NCI-H128 (cell line): Measurements from ENCODE around the gene TTC24.
"Not testable (repeated sequence)": the region's sequence is repeated elsewhere in the genome, so short reads cannot be mapped to it uniquely, and the experiment has no call there.

Experiments
- DNase-seq: peaks from one replicate; lab custom pipeline; 2025; ENCODE audit not compliant: unreplicated experiment; lab: John Stamatoyannopoulos, UW

The TTC24 gene

GRCh38 chr1:156602557-156602993, 23.1 kb downstream of the TTC24 start:
- DNase-seq: no peak

GRCh38 chr1:156607344-156607743, 27.8 kb downstream of the TTC24 start:
- not testable (repeated sequence) for DNase-seq

GRCh38 chr1:156608036-156608674, 28.6 kb downstream of the TTC24 start:
- peak; percentile 61 for DNase-seq

- DNase-seq: peak; percentile 10
These were observed 29.5 kb downstream of the TTC24 start for GRCh38 chr1:156608981-156609380.

- not testable (repeated sequence) for DNase-seq
These were observed 30.5 kb downstream of the TTC24 start for GRCh38 chr1:156610072-156610471.

GRCh38 chr1:156612666-156613065, 33.1 kb downstream of the TTC24 start:
- DNase-seq: no peak

- DNase-seq: no peak
These were observed 36.4 kb downstream of the TTC24 start for GRCh38 chr1:156615946-156616345.

GRCh38 chr1:156616463-156616862, 36.9 kb downstream of the TTC24 start:
- DNase-seq: no peak

GRCh38 chr1:156618853-156619581, 39.5 kb downstream of the TTC24 start, which contains the start of gene HAPLN2:
TSS of gene HAPLN2 (plus strand) at chr1:156619415. CDS start at chr1:156623491, 4,076 bp downstream.
- DNase-seq: no peak

GRCh38 chr1:156619582-156619955, 40.0 kb downstream of the TTC24 start:
- no peak for DNase-seq

- DNase-seq: no peak
These were observed 43.2 kb downstream of the TTC24 start for GRCh38 chr1:156622581-156623297.

GRCh38 chr1:156623946-156624813, 44.7 kb downstream of the TTC24 start:
- peak; percentile 34 for DNase-seq

- no peak for DNase-seq
These were observed 45.4 kb downstream of the TTC24 start for GRCh38 chr1:156624814-156625435.

- peak; percentile 63 for DNase-seq
These were observed 46.0 kb downstream of the TTC24 start for GRCh38 chr1:156625436-156626078.

GRCh38 chr1:156626079-156626438, 46.5 kb downstream of the TTC24 start:
- DNase-seq: no peak

- DNase-seq: peak; percentile 23
These were observed 47.9 kb downstream of the TTC24 start for GRCh38 chr1:156627313-156627880.

GRCh38 chr1:156629823-156630449, 50.4 kb downstream of the TTC24 start:
- DNase-seq: no peak

GRCh38 chr1:156631152-156631551, 51.6 kb downstream of the TTC24 start:
- not testable (repeated sequence) for DNase-seq

GRCh38 chr1:156632355-156632754, 52.8 kb downstream of the TTC24 start:
- no peak for DNase-seq
